ENCODE data around the gene APBB1IP.
"Not testable (repeated sequence)": the region's sequence is repeated elsewhere in the genome, so short reads cannot be mapped to it uniquely, and the experiment has no call there.

The APBB1IP gene, protein sequence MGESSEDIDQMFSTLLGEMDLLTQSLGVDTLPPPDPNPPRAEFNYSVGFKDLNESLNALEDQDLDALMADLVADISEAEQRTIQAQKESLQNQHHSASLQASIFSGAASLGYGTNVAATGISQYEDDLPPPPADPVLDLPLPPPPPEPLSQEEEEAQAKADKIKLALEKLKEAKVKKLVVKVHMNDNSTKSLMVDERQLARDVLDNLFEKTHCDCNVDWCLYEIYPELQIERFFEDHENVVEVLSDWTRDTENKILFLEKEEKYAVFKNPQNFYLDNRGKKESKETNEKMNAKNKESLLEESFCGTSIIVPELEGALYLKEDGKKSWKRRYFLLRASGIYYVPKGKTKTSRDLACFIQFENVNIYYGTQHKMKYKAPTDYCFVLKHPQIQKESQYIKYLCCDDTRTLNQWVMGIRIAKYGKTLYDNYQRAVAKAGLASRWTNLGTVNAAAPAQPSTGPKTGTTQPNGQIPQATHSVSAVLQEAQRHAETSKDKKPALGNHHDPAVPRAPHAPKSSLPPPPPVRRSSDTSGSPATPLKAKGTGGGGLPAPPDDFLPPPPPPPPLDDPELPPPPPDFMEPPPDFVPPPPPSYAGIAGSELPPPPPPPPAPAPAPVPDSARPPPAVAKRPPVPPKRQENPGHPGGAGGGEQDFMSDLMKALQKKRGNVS
- long read RNA-seq, transcript APBB1IP-201 (5 exons, 1,513 nt), result major isoform, 9 of 64 reads
- long read RNA-seq, partial matches to known transcripts, result 51 of 64 reads
- long read RNA-seq, other reads (novel, unspliced or antisense), result 4 of 64 reads

DNA sequence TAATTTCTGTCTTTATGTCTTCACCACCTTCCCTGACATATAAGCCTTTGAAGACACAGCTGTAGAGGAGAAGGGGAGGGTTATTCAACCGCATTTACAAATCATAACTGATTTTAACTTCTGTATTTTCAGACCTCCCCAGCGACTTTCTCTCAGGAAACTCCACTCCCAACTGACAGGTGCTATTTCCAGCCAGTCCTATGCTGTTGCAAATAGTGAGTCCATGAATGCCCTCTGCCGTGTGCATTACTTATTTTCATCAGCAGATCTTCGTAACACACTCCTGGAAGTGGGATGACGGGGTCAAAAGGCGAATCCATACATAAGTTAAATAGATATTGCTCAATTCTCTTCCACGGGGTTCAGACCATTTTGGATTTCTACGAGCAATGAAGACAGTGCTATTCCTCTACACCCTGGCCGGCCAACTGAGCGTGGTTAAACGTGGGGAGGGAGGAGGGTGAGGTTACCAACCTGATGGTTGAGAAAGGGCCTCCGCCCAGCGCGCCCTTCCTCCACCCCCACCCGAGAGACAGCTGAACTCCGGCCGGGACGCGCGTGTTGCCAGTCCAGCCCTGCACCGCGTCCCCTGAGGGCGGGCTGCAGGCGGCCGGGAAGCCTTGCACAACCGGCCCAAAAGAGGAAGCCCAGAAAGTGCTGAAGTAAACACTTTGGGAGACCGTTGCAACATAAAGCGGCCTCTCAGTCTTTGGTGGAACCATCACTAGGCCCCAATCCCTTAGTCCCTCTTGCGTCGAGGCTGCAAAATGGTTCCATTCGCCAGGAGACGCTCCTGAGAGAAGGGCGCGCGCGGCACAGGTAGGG lies at the start of gene APBB1IP:
APBB1IP (plus strand) TSS at position 705 of the 825 bp plus-strand sequence. CDS start 53,986 bp downstream, outside the sequence.
- peak; percentile 91 to 98 for DNase-seq (ENCODE audit: low read depth in 1 of 2, low spot score in 1 of 2)
- H3K27me3 ChIP-seq (ENCODE audit: insufficient read depth, poor library complexity, severe bottlenecking), result no peaks in the 10 kb centered on the region

DNA sequence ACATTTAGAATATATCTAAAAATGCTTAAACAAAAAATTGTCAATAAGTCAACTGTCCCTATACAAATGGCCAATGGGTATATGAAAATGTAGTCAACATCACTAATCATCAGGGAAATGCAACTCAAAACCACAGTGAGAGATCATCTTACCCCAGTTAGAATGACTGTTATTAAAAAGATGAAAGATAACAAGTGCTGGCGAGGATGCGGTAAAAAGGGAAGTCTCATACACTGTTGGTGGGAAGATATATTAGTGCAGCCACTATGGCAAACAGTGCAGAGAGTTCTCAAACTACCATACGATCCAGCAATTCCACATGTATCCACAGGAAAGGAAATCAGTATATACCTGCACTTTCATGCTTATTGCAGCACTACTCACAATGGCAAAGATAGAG lies 48.6 kb upstream of the APBB1IP start:
- Histone ChIP-seq H3K27ac (replicated peaks) (no peak overlapping the region), H3K4me3 (replicated peaks; ENCODE audit: insufficient read depth, low read length) (no peak overlapping the region), H3K27me3 (ENCODE audit: insufficient read depth, poor library complexity, severe bottlenecking) (no peaks in the 10 kb centered on the region)
- no peak for DNase-seq (ENCODE audit: low read depth in 1 of 2, low spot score in 1 of 2)
- TF ChIP-seq SPI1 (IDR thresholded peaks at IDR 0.05; ENCODE audit: borderline replicate concordance, low read depth), result 0 out of 2 replicates have a peak, but pooled peaks have one; percentile 9
- TF ChIP-seq, protein P1, sequence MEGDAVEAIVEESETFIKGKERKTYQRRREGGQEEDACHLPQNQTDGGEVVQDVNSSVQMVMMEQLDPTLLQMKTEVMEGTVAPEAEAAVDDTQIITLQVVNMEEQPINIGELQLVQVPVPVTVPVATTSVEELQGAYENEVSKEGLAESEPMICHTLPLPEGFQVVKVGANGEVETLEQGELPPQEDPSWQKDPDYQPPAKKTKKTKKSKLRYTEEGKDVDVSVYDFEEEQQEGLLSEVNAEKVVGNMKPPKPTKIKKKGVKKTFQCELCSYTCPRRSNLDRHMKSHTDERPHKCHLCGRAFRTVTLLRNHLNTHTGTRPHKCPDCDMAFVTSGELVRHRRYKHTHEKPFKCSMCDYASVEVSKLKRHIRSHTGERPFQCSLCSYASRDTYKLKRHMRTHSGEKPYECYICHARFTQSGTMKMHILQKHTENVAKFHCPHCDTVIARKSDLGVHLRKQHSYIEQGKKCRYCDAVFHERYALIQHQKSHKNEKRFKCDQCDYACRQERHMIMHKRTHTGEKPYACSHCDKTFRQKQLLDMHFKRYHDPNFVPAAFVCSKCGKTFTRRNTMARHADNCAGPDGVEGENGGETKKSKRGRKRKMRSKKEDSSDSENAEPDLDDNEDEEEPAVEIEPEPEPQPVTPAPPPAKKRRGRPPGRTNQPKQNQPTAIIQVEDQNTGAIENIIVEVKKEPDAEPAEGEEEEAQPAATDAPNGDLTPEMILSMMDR (IDR thresholded peaks at IDR 0.05; ENCODE audit: insufficient read depth, low read length), result no peak

More for the DNA sequence above, at the start of gene APBB1IP:
- TF ChIP-seq SPI1 (IDR thresholded peaks at IDR 0.05; ENCODE audit: borderline replicate concordance, low read depth) (peak; percentile 99), GABPA (IDR thresholded peaks at IDR 0.05; ENCODE audit: low read depth) (peak; percentile 34; the same call in 1 of the 2 replicates), POLR2AphosphoS5 (IDR thresholded peaks at IDR 0.05; ENCODE audit: low read depth) (peak; percentile 86)
- TF ChIP-seq, protein P2, sequence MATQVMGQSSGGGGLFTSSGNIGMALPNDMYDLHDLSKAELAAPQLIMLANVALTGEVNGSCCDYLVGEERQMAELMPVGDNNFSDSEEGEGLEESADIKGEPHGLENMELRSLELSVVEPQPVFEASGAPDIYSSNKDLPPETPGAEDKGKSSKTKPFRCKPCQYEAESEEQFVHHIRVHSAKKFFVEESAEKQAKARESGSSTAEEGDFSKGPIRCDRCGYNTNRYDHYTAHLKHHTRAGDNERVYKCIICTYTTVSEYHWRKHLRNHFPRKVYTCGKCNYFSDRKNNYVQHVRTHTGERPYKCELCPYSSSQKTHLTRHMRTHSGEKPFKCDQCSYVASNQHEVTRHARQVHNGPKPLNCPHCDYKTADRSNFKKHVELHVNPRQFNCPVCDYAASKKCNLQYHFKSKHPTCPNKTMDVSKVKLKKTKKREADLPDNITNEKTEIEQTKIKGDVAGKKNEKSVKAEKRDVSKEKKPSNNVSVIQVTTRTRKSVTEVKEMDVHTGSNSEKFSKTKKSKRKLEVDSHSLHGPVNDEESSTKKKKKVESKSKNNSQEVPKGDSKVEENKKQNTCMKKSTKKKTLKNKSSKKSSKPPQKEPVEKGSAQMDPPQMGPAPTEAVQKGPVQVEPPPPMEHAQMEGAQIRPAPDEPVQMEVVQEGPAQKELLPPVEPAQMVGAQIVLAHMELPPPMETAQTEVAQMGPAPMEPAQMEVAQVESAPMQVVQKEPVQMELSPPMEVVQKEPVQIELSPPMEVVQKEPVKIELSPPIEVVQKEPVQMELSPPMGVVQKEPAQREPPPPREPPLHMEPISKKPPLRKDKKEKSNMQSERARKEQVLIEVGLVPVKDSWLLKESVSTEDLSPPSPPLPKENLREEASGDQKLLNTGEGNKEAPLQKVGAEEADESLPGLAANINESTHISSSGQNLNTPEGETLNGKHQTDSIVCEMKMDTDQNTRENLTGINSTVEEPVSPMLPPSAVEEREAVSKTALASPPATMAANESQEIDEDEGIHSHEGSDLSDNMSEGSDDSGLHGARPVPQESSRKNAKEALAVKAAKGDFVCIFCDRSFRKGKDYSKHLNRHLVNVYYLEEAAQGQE (IDR thresholded peaks at IDR 0.05; ENCODE audit: insufficient replicate concordance, low read depth), result peak; percentile 26
- TF ChIP-seq, protein P1 (IDR thresholded peaks at IDR 0.05; ENCODE audit: insufficient read depth, low read length), result no peak
- Histone ChIP-seq H3K27ac (replicated peaks) (peak within 1 kb of the TSS; percentile 99), H3K4me3 (replicated peaks; ENCODE audit: insufficient read depth, low read length) (peak within 1 kb of the TSS; percentile 51)

DNA sequence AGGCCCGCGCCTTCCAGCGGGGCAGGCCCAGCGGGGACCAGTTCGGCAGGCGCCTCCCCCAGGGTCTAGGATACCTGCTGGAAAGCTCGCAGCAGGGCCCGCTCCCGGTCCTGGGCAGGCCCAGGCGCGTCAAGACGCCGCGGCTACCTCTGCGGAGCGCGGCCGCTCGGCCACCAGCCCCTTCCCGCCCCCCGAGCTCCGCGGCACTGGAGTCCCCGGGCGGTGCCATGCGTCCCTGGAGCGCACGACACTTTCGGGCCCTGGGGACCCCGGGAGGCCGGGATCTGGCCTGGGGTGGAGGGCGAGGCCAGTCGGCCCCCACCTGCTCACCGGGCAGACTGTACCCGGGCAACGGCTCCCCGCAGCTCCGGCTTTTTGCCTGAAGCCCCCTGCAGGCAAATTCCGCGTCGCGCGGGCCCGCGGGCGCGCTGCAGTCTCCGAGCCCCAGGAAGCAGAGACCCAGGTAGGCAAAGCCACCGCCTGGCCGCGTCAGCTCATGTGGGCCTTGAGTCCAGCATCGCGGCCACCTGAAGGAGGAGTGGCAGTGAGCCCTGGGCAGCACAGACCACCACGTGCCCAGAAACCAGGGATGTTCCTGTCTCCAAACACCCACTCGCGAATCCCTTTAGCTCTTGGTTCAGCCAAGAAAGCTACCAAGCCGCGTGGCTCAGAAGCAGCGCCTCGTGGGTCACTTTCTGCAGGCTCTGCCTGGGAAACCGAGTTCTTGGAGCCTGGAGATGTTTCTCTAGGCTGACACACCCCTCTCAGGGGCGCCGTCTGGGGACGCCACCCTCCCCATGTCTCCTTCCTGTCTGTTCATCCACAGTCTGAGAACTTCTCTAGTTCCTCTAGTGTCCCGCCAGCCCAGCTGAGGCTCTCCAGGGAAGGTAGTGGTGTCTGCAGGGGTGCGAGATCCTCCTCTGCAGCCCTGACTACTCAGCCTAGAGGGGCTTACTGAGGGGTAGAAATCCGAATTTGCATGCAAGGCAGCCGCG lies 46.1 kb upstream of the APBB1IP start:
- Histone ChIP-seq H3K4me3 (replicated peaks; ENCODE audit: insufficient read depth, low read length) (no peak overlapping the region), H3K27ac (replicated peaks) (0 out of 2 replicates have a peak overlapping the region, but pooled peaks have one; percentile 26), H3K27me3 (ENCODE audit: insufficient read depth, poor library complexity, severe bottlenecking) (no peaks in the 10 kb centered on the region)
- TF ChIP-seq, protein P2 (IDR thresholded peaks at IDR 0.05; ENCODE audit: insufficient replicate concordance, low read depth), result no peak
- TF ChIP-seq POLR2AphosphoS5 (IDR thresholded peaks at IDR 0.05; ENCODE audit: low read depth), result no peak
- no peak for TF ChIP-seq SPI1 (IDR thresholded peaks at IDR 0.05; ENCODE audit: borderline replicate concordance, low read depth)
- TF ChIP-seq GABPA (IDR thresholded peaks at IDR 0.05; ENCODE audit: low read depth), result no peak
- TF ChIP-seq, protein P1 (IDR thresholded peaks at IDR 0.05; ENCODE audit: insufficient read depth, low read length), result no peak
- peak in 1 of 2 experiments; percentile 68 for DNase-seq (ENCODE audit: low read depth in 1 of 2, low spot score in 1 of 2)

DNA sequence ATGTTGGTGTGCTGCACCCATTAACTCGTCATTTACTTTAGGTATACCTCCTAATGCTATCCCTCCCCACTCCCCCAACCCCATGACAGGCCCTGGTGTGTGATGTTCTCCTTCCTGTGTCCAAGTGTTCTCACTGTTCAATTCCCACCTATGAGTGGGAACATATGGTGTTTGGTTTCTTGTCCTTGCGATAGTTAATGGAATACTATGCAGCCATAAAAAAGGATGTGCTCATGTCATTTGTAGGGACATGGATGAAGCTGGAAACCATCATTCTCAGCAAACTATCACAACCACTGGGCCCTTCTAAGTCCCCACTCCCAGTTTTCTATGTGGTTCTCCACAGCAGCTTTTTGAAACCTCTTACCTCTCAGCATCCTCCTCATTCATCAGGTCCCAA lies 39.8 kb upstream of the APBB1IP start:
- DNase-seq (ENCODE audit: low read depth in 1 of 2, low spot score in 1 of 2); H3K27me3 ChIP-seq (ENCODE audit: insufficient read depth, poor library complexity, severe bottlenecking); H3K4me3 ChIP-seq (replicated peaks; ENCODE audit: insufficient read depth, low read length); H3K27ac ChIP-seq (replicated peaks): not testable (repeated sequence)
